HL-60 (cell line): ENCODE results near the gene ZMIZ1.
A peak's percentile ranks its signal among the peaks of the same experiment; 100 is the strongest.

Source experiments
- DNase-seq, 2 experiments: peaks; one replicate each; pipeline ENCODE4 v3.0.0-alpha.2; 2010 to 2020; ENCODE audit warnings: low read depth in 1 of 2, low spot score in 1 of 2
- H3K27ac ChIP-seq: fragments of 250-450 bp; sonication (Bioruptor Pico); replicated peaks from 2 replicates; pipeline ENCODE4 v1.5.1; 2020; ENCODE audit warnings: mild to moderate bottlenecking, moderate library complexity
- H3K27me3 ChIP-seq: fragments of 250-450 bp; sonication (Bioruptor Pico); 2 replicates; pipeline ENCODE4 v1.5.1; 2021; ENCODE audit warnings: mild to moderate bottlenecking, moderate library complexity; ENCODE audit not compliant: insufficient read depth, poor library complexity, severe bottlenecking
- H3K4me3 ChIP-seq: replicated peaks from 2 replicates; pipeline ENCODE4 v1.5.1; 2011; ENCODE audit warnings: mild to moderate bottlenecking, control low read depth, low read length; ENCODE audit not compliant: insufficient read depth
- GABPA ChIP-seq: IDR thresholded peaks from 2 replicates; pipeline ENCODE4 v1.6.1; 2012; ENCODE audit warnings: low read depth
- POLR2AphosphoS5 ChIP-seq: IDR thresholded peaks from 2 replicates; pipeline ENCODE4 v1.6.1; 2012; ENCODE audit warnings: low read depth
- SPI1 ChIP-seq: IDR thresholded peaks from 2 replicates; pipeline ENCODE4 v1.6.1; 2012; ENCODE audit warnings: low read depth, mild to moderate bottlenecking, borderline replicate concordance
- TF ChIP-seq, protein P1 (sequence below): IDR thresholded peaks from one replicate; pipeline ENCODE4 v1.5.1; 2011; ENCODE audit warnings: low read length, control low read depth, inconsistent platforms; ENCODE audit not compliant: insufficient read depth
- TF ChIP-seq, protein P2 (sequence below): IDR thresholded peaks from 2 replicates; pipeline ENCODE4 v1.6.1; 2012; ENCODE audit warnings: low read depth; ENCODE audit not compliant: insufficient replicate concordance

ZMIZ1 gene

DNA sequence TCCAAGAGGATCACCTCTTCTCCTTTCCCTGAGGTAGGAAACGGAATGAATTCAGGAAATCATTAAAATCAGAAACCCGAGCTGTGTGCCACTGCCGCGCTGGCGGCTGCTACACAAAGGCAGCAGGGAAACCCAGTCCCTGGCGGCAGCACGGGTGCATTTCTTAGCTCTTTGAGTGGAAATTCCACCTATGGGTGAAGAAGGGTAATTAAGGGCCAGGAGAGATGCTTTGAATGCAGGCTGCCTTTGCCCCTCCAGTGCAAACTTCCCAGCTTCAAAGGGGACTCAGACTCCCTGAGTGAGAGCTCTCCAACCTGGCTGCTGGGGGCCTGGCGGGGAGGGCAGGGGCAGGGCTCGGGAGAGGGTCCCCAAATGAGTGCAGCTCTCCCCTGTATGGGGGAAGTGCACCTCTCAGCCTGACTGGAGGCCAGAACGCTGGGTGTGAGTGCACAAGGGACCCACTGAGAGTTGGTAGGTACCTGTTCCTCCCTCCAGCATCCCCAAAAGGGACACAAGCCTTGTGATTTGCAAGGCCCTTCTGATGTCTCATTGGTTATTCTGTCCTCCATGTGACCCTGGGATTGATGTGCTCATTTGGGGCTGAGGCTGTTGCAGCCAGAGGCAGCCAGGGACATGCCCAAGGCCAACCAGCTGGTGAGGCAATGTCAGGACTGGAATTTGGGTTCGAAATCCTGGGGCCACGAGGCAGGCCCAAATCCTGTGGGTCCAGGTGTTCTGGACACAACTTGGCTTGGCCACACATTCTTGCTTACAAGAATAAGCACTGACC lies 16.3 kb upstream of the ZMIZ1 start:
- no peak for DNase-seq
- TF ChIP-seq SPI1: no peak
- TF ChIP-seq, protein P1, sequence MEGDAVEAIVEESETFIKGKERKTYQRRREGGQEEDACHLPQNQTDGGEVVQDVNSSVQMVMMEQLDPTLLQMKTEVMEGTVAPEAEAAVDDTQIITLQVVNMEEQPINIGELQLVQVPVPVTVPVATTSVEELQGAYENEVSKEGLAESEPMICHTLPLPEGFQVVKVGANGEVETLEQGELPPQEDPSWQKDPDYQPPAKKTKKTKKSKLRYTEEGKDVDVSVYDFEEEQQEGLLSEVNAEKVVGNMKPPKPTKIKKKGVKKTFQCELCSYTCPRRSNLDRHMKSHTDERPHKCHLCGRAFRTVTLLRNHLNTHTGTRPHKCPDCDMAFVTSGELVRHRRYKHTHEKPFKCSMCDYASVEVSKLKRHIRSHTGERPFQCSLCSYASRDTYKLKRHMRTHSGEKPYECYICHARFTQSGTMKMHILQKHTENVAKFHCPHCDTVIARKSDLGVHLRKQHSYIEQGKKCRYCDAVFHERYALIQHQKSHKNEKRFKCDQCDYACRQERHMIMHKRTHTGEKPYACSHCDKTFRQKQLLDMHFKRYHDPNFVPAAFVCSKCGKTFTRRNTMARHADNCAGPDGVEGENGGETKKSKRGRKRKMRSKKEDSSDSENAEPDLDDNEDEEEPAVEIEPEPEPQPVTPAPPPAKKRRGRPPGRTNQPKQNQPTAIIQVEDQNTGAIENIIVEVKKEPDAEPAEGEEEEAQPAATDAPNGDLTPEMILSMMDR: peak; percentile 8
- Histone ChIP-seq H3K27ac (no peak overlapping the region), H3K27me3 (no peaks in the 10 kb centered on the region), H3K4me3 (no peak overlapping the region)

DNA sequence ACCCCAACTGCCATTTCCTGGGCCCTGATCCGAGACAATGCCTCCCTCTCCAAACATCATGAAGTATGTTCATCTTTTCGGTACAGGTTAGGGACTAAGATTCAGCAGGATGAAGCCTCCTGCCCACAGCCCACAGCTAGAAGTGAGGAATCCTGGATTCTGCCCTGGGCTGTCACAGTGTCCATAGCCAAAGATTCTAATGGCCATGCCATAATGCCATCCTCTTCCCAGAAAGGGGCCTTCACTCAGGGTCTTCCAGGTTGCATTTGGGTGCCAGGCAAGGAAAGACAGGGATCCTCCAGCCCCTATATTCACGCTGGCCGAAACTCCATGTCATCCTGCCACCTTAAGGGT lies 15.7 kb upstream of the ZMIZ1 start:
- no peaks in the 10 kb centered on the region for H3K27me3 ChIP-seq
- no peak overlapping the region for H3K4me3 ChIP-seq
- TF ChIP-seq GABPA (no peak), SPI1 (no peak), POLR2AphosphoS5 (no peak)
- TF ChIP-seq, protein P1: no peak
- TF ChIP-seq, protein P2, sequence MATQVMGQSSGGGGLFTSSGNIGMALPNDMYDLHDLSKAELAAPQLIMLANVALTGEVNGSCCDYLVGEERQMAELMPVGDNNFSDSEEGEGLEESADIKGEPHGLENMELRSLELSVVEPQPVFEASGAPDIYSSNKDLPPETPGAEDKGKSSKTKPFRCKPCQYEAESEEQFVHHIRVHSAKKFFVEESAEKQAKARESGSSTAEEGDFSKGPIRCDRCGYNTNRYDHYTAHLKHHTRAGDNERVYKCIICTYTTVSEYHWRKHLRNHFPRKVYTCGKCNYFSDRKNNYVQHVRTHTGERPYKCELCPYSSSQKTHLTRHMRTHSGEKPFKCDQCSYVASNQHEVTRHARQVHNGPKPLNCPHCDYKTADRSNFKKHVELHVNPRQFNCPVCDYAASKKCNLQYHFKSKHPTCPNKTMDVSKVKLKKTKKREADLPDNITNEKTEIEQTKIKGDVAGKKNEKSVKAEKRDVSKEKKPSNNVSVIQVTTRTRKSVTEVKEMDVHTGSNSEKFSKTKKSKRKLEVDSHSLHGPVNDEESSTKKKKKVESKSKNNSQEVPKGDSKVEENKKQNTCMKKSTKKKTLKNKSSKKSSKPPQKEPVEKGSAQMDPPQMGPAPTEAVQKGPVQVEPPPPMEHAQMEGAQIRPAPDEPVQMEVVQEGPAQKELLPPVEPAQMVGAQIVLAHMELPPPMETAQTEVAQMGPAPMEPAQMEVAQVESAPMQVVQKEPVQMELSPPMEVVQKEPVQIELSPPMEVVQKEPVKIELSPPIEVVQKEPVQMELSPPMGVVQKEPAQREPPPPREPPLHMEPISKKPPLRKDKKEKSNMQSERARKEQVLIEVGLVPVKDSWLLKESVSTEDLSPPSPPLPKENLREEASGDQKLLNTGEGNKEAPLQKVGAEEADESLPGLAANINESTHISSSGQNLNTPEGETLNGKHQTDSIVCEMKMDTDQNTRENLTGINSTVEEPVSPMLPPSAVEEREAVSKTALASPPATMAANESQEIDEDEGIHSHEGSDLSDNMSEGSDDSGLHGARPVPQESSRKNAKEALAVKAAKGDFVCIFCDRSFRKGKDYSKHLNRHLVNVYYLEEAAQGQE: no peak
- H3K27ac ChIP-seq: no peak overlapping the region
- DNase-seq: no peak

- Histone ChIP-seq H3K27me3 (no peaks in the 10 kb centered on the region), H3K27ac (no peak overlapping the region), H3K4me3 (no peak overlapping the region)
- no peak for TF ChIP-seq GABPA
- no peak for TF ChIP-seq POLR2AphosphoS5
- no peak for TF ChIP-seq SPI1
- TF ChIP-seq, protein P1: no peak
- TF ChIP-seq, protein P2: no peak
- DNase-seq: no peak
Observed at GRCh38 chr10:79053481-79054202, 15.1 kb upstream of the ZMIZ1 start.
